Liver (tissue), 9 donors: ENCODE data around the gene LRCH4. TPM values are rescaled to one million over a fixed set of nuclear protein-coding genes. Genes with fewer than 3 reads are reported as not detected.
"Not testable (repeated sequence)": the region's sequence is repeated elsewhere in the genome, so short reads cannot be mapped to it uniquely, and the experiment has no call there.

Experiments used
- DNase-seq: peaks from one replicate; pipeline ENCODE4 v3.0.0-alpha.2; 2017; ENCODE audit warnings: low spot score
- H3K27ac ChIP-seq, 2 donors: one replicate each; pipeline ENCODE4 v1.7.0; 2013; ENCODE audit warnings: inconsistent platforms in 2 of 2, low read length in 2 of 2, control low read depth in 1 of 2, low read depth in 1 of 2, mild to moderate bottlenecking in 1 of 2
- H3K27me3 ChIP-seq, 4 donors: one replicate each; pipeline versions ENCODE4 v1.6.1 to v1.7.0; 2013; ENCODE audit warnings: low read length in 3 of 4, inconsistent platforms in 1 of 4, mild to moderate bottlenecking in 1 of 4, moderate library complexity in 1 of 4; ENCODE audit not compliant: control insufficient read depth in 4 of 4, insufficient read depth in 4 of 4
- H3K36me3 ChIP-seq, 4 donors: one replicate each; pipeline versions ENCODE4 v1.6.1 to v1.7.0; 2013; ENCODE audit warnings: low read length in 3 of 4, mild to moderate bottlenecking in 3 of 4, low read depth in 1 of 4, moderate library complexity in 1 of 4; ENCODE audit not compliant: control insufficient read depth in 4 of 4, insufficient read depth in 3 of 4
- H3K4me1 ChIP-seq, 4 donors: one replicate each; pipeline versions ENCODE4 v1.6.1 to v1.7.0; 2013; ENCODE audit warnings: low read length in 3 of 4, mild to moderate bottlenecking in 3 of 4, moderate library complexity in 1 of 4; ENCODE audit not compliant: control insufficient read depth in 4 of 4, insufficient read depth in 4 of 4
- H3K4me3 ChIP-seq, 3 donors: one replicate each; pipeline versions ENCODE4 v1.6.1 to v1.7.0; 2013; ENCODE audit warnings: low read length in 3 of 3, control low read depth in 1 of 3, low read depth in 1 of 3, mild to moderate bottlenecking in 1 of 3
- H3K9ac ChIP-seq, 2 donors: one replicate each; pipeline ENCODE4 v1.7.0; 2013; ENCODE audit warnings: low read length in 2 of 2, mild to moderate bottlenecking in 2 of 2, moderate library complexity in 2 of 2, control low read depth in 1 of 2, low read depth in 1 of 2
- H3K9me3 ChIP-seq, 4 donors: one replicate each; pipeline versions ENCODE4 v1.6.1 to v1.7.0; 2013; ENCODE audit warnings: low read length in 3 of 4; ENCODE audit not compliant: control insufficient read depth in 4 of 4
- EGR1 ChIP-seq, 2 donors: IDR thresholded peaks; 2 replicates each; pipeline ENCODE4 v1.6.1; 2016 to 2018; ENCODE audit warnings: antibody characterized with exemption in 2 of 2, low read depth in 2 of 2
- FOXA1 ChIP-seq: IDR thresholded peaks from 2 replicates; pipeline ENCODE4 v1.6.1; 2016; ENCODE audit warnings: antibody characterized with exemption
- GABPA ChIP-seq, 2 donors: IDR thresholded peaks in 1 of 2; conservative IDR thresholded peaks in 1 of 2; 2 replicates each; pipeline ENCODE4 v1.6.1; 2016; ENCODE audit warnings: antibody characterized with exemption in 2 of 2, mild to moderate bottlenecking in 1 of 2, moderate library complexity in 1 of 2
- HNF4G ChIP-seq: IDR thresholded peaks from 2 replicates; pipeline ENCODE4 v1.6.1; 2016; ENCODE audit warnings: antibody characterized with exemption
- JUND ChIP-seq, 2 donors: IDR thresholded peaks; 2 replicates each; pipeline ENCODE4 v1.6.1; 2016; ENCODE audit warnings: antibody characterized with exemption in 2 of 2
- MAX ChIP-seq: IDR thresholded peaks from 2 replicates; pipeline ENCODE4 v1.6.1; 2016; ENCODE audit warnings: antibody characterized with exemption
- NR2F2 ChIP-seq: IDR thresholded peaks from 2 replicates; pipeline ENCODE4 v1.6.1; 2016; ENCODE audit warnings: antibody characterized with exemption
- RAD21 ChIP-seq, 2 donors: IDR thresholded peaks; 2 replicates each; pipeline ENCODE4 v1.6.1; 2016; ENCODE audit warnings: antibody characterized with exemption in 2 of 2, mild to moderate bottlenecking in 2 of 2
- TAF1 ChIP-seq: conservative IDR thresholded peaks from 2 replicates; pipeline ENCODE4 v1.6.1; 2016; ENCODE audit warnings: antibody characterized with exemption, mild to moderate bottlenecking
- WGBS: extraction: QIAGEN DNeasy Blood & Tissue Kit; methylation state at CpG from one replicate; pipeline ENCODE4 v1.1.7; 2013; 5-methylcytosine and 5-hydroxymethylcytosine counted together
- polyA plus RNA-seq, 2 donors: library from polyadenylated mRNA; stranded (reverse) in 1 of 2; unstranded in 1 of 2; fragments of 200-250 nt in 1 of 2; fragments of >200 nt in 1 of 2; fragmentation: Nextera tagmentation in 1 of 2; extraction: Ambion mirVana in 1 of 2; gene quantifications; one replicate each; pipeline versions ENCODE4 v1.2.1 to v1.2.3, GENCODE V29; 2013 to 2015
- total RNA-seq, 2 donors: library from RNA; depleted of rRNA; stranded (reverse); fragments of >200 nt; gene quantifications; one replicate each; pipeline ENCODE4 v1.2.3, GENCODE V29; 2014
- TF ChIP-seq, protein P1 (sequence below): IDR thresholded peaks from 2 replicates; pipeline ENCODE4 v1.6.1; 2016; ENCODE audit warnings: antibody characterized with exemption
- TF ChIP-seq, protein P2 (sequence below): IDR thresholded peaks from 2 replicates; pipeline ENCODE4 v1.6.1; 2016; ENCODE audit warnings: antibody characterized with exemption
- TF ChIP-seq, protein P3 (sequence below): fragments of 150-350 bp; IDR thresholded peaks from 2 replicates; pipeline ENCODE4 v1.5.1; 2017; ENCODE audit warnings: improper control_type of control experiment, low read depth, low read length; ENCODE audit not compliant: missing input control
- donor health status: healthy.
- donor health status: healthy.
- donor health status: healthy.
- donor health status: healthy.
- donor health status: healthy.

LRCH4 gene
- total and polyA plus RNA-seq, 4 donors: 8.2 to 25.8 (median 13.0) TPM

- not testable (repeated sequence) for H3K4me3 ChIP-seq, H3K27me3 ChIP-seq, H3K9ac ChIP-seq, H3K9me3 ChIP-seq, DNase-seq
- Histone ChIP-seq H3K4me1 (peaks cover 18 to 58% (median 47%) of the 10 kb centered on the region in 4 donors), H3K27ac (peak overlapping the region; percentile 89 to 92), H3K36me3 (peaks cover 0 to 31% (median 17%) of the 10 kb centered on the region in 4 donors)
- WGBS: 72% methylated on average over 5 of the region's 5 CpGs
These were observed 37.5 kb downstream of the LRCH4 start for GRCh38 chr7:100548446-100548845.

DNA sequence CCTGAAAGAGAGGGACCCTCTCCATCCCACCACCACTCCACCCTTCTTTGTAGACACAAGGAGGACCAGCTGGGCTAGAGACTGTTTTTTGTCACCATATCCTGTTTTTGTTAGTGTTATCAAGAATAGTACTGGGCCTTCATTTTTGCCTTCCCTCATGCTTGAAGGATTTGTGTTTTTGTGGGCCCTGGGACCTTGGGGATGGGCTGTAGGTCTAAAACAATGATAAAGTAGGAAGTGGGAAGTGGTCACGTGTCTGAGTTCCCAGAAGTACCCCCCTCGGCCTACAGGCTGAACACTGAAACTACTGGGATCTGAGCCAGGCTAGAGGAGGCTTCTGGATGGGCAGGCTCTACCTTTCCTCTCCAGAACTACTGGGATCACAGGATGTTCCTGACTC lies 38.1 kb downstream of the LRCH4 start:
- DNase-seq: no peak
- H3K27ac ChIP-seq: peak overlapping the region; percentile 89 to 92
- WGBS: 3% methylated on average over 2 of the region's 2 CpGs

GRCh38 chr7:100546926-100547800 lies 38.8 kb downstream of the LRCH4 start:
- peak overlapping the region in 2 of 3 donors; percentile 9 to 10 for H3K4me3 ChIP-seq
- peak overlapping the region; percentile 89 to 92 for H3K27ac ChIP-seq
- H3K4me1 ChIP-seq: peaks cover 18 to 67% (median 56%) of the 10 kb centered on the region in 4 donors
- DNase-seq: no peak
- 31% methylated on average over 9 of the region's 9 CpGs for WGBS
- no peaks in the 10 kb centered on the region for H3K27me3 ChIP-seq
- H3K9me3 ChIP-seq: no peaks in the 10 kb centered on the region
- H3K9ac ChIP-seq: peak overlapping the region; percentile 49 to 95
- no peak for TF ChIP-seq GABPA (IDR thresholded peaks at IDR 0.05 in 1 of 2, conservative IDR thresholded peaks at IDR 0.05 in 1 of 2)
- TF ChIP-seq, protein P1, sequence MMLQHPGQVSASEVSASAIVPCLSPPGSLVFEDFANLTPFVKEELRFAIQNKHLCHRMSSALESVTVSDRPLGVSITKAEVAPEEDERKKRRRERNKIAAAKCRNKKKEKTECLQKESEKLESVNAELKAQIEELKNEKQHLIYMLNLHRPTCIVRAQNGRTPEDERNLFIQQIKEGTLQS: no peak
- no peak for TF ChIP-seq MAX
- TF ChIP-seq NR2F2: no peak
- no peak for TF ChIP-seq EGR1 (IDR thresholded peaks at IDR 0.05; ENCODE audit: low read depth in 2 of 2)
- no peak for TF ChIP-seq FOXA1
- no peak for TF ChIP-seq TAF1
- TF ChIP-seq JUND (IDR thresholded peaks at IDR 0.05): no peak
- no peak for TF ChIP-seq HNF4G
- TF ChIP-seq, protein P2, sequence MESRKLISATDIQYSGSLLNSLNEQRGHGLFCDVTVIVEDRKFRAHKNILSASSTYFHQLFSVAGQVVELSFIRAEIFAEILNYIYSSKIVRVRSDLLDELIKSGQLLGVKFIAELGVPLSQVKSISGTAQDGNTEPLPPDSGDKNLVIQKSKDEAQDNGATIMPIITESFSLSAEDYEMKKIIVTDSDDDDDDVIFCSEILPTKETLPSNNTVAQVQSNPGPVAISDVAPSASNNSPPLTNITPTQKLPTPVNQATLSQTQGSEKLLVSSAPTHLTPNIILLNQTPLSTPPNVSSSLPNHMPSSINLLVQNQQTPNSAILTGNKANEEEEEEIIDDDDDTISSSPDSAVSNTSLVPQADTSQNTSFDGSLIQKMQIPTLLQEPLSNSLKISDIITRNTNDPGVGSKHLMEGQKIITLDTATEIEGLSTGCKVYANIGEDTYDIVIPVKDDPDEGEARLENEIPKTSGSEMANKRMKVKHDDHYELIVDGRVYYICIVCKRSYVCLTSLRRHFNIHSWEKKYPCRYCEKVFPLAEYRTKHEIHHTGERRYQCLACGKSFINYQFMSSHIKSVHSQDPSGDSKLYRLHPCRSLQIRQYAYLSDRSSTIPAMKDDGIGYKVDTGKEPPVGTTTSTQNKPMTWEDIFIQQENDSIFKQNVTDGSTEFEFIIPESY: no peak
- TF ChIP-seq, protein P3, sequence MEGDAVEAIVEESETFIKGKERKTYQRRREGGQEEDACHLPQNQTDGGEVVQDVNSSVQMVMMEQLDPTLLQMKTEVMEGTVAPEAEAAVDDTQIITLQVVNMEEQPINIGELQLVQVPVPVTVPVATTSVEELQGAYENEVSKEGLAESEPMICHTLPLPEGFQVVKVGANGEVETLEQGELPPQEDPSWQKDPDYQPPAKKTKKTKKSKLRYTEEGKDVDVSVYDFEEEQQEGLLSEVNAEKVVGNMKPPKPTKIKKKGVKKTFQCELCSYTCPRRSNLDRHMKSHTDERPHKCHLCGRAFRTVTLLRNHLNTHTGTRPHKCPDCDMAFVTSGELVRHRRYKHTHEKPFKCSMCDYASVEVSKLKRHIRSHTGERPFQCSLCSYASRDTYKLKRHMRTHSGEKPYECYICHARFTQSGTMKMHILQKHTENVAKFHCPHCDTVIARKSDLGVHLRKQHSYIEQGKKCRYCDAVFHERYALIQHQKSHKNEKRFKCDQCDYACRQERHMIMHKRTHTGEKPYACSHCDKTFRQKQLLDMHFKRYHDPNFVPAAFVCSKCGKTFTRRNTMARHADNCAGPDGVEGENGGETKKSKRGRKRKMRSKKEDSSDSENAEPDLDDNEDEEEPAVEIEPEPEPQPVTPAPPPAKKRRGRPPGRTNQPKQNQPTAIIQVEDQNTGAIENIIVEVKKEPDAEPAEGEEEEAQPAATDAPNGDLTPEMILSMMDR: no peak
- H3K36me3 ChIP-seq: peaks cover 0 to 19% (median 6%) of the 10 kb centered on the region in 4 donors

More for the DNA sequence above, 38.1 kb downstream of the LRCH4 start:
- H3K36me3 ChIP-seq: peaks cover 0 to 25% (median 12%) of the 10 kb centered on the region in 4 donors
- H3K27me3 ChIP-seq: no peaks in the 10 kb centered on the region
- H3K9ac ChIP-seq: peak overlapping the region in 1 of 2 donors; percentile 71
- H3K4me1 ChIP-seq: peaks cover 18 to 62% (median 50%) of the 10 kb centered on the region in 4 donors
- no peak overlapping the region for H3K4me3 ChIP-seq
- TF ChIP-seq, protein P3: peak; percentile 32
- TF ChIP-seq RAD21 (IDR thresholded peaks at IDR 0.05) (peak; percentile 10 to 36), FOXA1 (no peak), MAX (peak; percentile 45), NR2F2 (peak; percentile 34)
- H3K9me3 ChIP-seq: no peaks in the 10 kb centered on the region
